Nephron progenitor cell (in vitro differentiated cells): ENCODE data around the gene LHPP.

ENCODE experiments used
- DNase-seq: peaks from one replicate; pipeline ENCODE4 v3.0.0; 2021
- H3K27ac Mint-ChIP-seq: 2 replicates; pipeline ENCODE4 v1.8.0; 2021; ENCODE audit warnings: mild to moderate bottlenecking, moderate library complexity, mixed read lengths
- H3K27me3 Mint-ChIP-seq: 2 replicates; pipeline ENCODE4 v1.8.0; 2021; ENCODE audit warnings: mild to moderate bottlenecking, low read depth, mixed read lengths; ENCODE audit not compliant: poor library complexity
- H3K36me3 Mint-ChIP-seq: 2 replicates; pipeline ENCODE4 v1.8.0; 2021; ENCODE audit warnings: low read depth, mixed read lengths
- H3K4me1 Mint-ChIP-seq: 2 replicates; pipeline ENCODE4 v1.8.0; 2021; ENCODE audit warnings: mixed read lengths
- H3K4me3 Mint-ChIP-seq: 2 replicates; pipeline ENCODE4 v1.8.0; 2021; ENCODE audit warnings: mild to moderate bottlenecking, moderate library complexity, mixed read lengths
- H3K9me3 Mint-ChIP-seq: 2 replicates; pipeline ENCODE4 v1.8.0; 2021; ENCODE audit warnings: mild to moderate bottlenecking, moderate library complexity, mixed read lengths
- TF ChIP-seq, protein P1 (sequence below): fragments of 200-600 bp; sonication (generic); IDR thresholded peaks from 2 replicates; pipeline ENCODE4 v1.5.0; 2021; ENCODE audit warnings: antibody characterized with exemption

Gene LHPP

DNA sequence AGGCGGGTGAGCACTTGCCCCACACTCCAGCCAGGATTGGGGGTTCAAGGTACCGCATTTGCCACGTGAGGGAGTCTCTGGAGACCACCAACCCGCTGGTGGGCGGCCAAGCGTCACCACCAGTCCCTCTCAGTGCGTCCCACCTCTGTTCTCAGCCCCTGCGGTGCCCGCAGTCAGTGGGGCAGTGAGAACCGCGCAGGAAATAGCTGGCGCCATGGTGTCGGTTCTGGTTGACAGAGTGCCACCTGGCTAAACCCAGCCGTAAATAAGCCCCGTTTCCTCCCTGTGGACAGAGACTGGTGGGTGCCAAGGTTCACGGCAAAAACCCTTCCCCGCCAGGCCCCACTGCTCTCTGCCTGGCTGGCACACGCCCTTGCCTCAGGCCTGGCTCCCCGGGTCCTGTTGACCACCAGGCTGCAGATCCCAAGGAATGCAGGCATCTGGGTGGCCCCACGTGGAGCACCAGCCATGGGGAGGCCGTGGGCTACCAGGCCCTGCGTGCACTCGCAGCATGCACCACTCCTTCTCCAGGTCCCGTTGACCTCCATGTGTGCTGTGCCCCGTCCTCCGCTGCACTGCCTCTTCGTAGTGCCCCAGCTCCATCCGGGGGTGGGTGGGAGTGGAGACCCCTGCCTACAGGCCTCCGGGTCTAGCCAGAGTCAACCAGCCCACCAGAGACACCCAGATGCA, 140.0 kb downstream of the LHPP start:
- no peak for DNase-seq
- TF ChIP-seq, protein P1, sequence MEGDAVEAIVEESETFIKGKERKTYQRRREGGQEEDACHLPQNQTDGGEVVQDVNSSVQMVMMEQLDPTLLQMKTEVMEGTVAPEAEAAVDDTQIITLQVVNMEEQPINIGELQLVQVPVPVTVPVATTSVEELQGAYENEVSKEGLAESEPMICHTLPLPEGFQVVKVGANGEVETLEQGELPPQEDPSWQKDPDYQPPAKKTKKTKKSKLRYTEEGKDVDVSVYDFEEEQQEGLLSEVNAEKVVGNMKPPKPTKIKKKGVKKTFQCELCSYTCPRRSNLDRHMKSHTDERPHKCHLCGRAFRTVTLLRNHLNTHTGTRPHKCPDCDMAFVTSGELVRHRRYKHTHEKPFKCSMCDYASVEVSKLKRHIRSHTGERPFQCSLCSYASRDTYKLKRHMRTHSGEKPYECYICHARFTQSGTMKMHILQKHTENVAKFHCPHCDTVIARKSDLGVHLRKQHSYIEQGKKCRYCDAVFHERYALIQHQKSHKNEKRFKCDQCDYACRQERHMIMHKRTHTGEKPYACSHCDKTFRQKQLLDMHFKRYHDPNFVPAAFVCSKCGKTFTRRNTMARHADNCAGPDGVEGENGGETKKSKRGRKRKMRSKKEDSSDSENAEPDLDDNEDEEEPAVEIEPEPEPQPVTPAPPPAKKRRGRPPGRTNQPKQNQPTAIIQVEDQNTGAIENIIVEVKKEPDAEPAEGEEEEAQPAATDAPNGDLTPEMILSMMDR: no peak
- no peaks in the 10 kb centered on the region for H3K9me3 Mint-ChIP-seq
- peaks cover 3% of the 10 kb centered on the region for H3K27me3 Mint-ChIP-seq
- peaks cover 23% of the 10 kb centered on the region for H3K4me1 Mint-ChIP-seq
- H3K27ac Mint-ChIP-seq: no peak overlapping the region
- H3K36me3 Mint-ChIP-seq: no peaks in the 10 kb centered on the region
- no peak overlapping the region for H3K4me3 Mint-ChIP-seq

DNA sequence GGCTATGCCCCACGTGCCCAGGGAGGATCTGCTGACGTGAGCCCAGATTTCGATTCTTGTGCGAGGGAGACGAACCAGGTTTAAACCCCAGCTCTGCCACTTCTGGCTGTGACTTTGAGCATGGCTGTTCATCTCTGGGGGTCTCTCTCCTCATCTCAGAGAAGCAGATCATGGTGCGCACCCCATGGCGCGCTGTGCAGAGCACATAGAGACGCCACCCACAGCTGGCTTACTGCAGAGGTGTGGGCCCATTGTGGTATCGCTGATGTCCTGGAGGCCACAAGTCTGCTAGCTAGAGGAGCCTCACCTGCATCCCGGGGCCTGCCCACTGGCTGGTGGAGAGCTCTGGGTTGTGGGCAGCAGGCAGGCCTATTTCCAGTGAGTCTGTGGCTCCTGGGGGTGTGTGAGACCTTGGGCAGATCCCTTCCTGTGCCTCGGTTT, 140.5 kb downstream of the LHPP start:
- Mint-ChIP-seq H3K4me3 (no peak overlapping the region), H3K27ac (no peak overlapping the region), H3K4me1 (peaks cover 23% of the 10 kb centered on the region), H3K9me3 (no peaks in the 10 kb centered on the region), H3K27me3 (no peaks in the 10 kb centered on the region), H3K36me3 (no peaks in the 10 kb centered on the region)
- TF ChIP-seq, protein P1: no peak
- no peak for DNase-seq

DNA sequence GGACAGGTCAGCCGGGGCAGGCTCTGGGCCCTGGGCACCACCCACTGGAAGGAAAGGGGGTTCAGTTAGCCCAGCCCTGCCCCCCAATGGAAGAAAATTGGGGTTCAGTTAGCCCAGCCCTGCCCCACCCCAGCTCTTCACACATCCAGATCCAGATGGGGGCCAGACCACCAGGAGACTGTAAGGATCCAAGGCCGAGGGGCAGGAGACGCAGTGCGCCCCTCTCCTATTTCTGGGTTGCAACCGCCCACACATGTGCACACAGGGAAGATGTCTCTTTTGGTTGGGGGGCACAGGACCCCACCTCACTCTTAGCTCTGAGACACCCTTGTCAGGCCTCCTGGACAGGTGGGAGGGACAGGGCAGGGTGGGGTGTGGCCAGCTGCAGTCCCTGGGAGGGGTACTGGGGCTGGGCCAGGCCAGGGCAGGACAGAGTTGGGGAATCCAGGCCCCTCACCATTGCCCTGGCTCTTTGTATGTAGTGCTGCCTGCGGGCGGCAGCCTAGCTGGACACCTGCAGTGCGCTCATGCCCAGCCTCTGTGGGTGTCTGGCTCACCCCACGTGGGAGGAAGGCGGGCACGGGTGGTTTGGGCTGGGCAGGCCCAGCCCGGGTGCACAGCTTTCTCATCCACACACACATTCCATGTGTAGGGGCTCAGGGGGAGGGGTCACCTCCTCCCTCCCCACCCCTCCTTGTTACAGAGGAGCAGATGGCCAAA, 141.2 kb downstream of the LHPP start:
- H3K9me3 Mint-ChIP-seq: no peaks in the 10 kb centered on the region
- H3K4me1 Mint-ChIP-seq: peaks cover 29% of the 10 kb centered on the region
- no peak overlapping the region for H3K4me3 Mint-ChIP-seq
- no peaks in the 10 kb centered on the region for H3K27me3 Mint-ChIP-seq
- DNase-seq: no peak
- H3K27ac Mint-ChIP-seq: no peak overlapping the region
- no peaks in the 10 kb centered on the region for H3K36me3 Mint-ChIP-seq
- TF ChIP-seq, protein P1: no peak

DNA sequence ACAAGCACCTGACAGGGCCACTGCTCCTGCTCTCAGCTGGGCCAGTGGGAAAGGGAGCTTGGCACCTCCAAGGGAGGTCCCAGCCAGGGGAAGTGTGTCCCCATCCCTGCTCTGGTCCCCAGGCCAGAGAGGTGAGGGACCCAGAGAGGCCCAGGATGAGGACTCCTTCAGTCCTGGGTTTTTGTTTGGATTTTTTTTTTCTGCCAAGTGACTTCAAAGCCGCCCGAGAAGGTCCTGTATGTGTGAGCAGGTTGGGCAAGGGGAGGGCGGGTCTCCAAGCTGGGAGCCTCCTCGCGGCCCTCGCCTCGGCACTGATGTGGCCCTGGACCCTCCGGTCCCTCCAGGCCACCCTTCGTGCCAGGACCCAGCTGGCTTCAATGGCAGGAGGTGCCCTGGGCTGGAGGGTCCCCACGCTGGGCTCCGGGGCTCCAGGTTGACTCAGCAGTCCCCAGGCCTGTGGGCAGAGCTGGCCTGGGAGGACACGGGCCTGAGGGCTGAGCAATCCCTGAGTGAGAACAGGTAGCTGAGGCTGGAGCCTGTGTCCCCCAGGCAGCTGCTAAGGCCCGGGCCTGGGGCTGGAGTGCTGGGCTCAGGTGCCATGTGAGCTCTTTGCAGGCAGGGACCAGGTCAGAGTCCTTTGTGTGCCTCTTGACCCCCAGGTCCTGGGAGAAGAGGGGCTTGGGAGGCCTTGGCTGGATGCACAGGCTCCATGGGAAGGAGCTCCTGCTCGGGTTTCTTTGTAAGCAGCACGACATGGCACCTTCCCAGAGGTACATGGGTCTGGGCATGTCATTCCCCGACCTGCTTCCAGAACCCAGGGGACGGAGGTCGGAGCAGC, 142.0 kb downstream of the LHPP start:
- TF ChIP-seq, protein P1: no peak
- Mint-ChIP-seq H3K9me3 (no peaks in the 10 kb centered on the region), H3K36me3 (no peaks in the 10 kb centered on the region), H3K4me3 (no peak overlapping the region), H3K27ac (no peak overlapping the region), H3K4me1 (peaks cover 29% of the 10 kb centered on the region), H3K27me3 (no peaks in the 10 kb centered on the region)
- no peak for DNase-seq

DNA sequence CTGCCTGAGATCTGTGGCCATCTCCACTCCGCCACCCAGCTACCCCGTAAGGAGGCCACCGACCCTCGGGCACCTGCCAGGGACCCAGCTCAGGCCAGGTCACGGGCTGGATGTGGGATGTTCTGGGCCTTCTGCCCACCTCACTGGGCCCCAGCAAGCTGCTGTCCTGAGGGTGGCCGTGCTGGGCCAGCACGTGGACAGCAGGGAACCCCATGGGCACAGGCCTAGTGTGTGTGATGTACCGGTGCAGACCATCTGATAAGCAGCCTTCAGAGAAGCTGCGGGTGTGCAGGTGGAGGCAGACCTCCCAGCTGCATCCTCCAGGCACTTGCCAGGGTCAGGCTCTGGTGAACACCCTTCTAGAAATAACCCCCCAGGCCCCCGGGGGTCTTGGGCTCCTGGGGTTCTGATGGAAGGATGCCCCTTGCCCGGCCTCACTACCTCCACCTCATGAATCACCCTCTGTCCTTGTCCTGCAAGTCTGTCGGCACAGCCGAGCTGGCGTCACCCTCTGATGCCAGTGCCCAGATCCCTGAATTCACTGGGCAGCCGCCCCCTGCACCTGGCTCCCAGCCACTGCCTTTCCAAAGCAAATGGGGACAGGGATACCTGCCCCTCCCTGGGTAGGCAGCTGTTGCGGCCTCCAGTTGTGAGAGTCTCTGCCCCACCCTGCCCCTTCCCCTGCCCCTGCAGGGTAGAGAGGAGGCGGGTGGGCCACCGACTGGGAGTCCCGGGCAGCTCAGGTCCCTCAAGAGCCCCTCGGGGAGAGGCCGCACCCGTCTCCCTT, 142.8 kb downstream of the LHPP start:
- Mint-ChIP-seq H3K4me3 (no peak overlapping the region), H3K36me3 (no peaks in the 10 kb centered on the region), H3K9me3 (no peaks in the 10 kb centered on the region), H3K27ac (no peak overlapping the region), H3K4me1 (peaks cover 29% of the 10 kb centered on the region), H3K27me3 (no peaks in the 10 kb centered on the region)
- TF ChIP-seq, protein P1: no peak
- DNase-seq: no peak
